SIG-M5 treated with dmso at 0.1 percent for 504 hours (cell line): Measurements from ENCODE around the gene RHCE.
"Not testable (repeated sequence)": the region's sequence is repeated elsewhere in the genome, so short reads cannot be mapped to it uniquely, and the experiment has no call there.

Source experiments
- DNase-seq: peaks from one replicate; lab custom pipeline; 2025; ENCODE audit not compliant: unreplicated experiment; lab: John Stamatoyannopoulos, UW

The RHCE gene

GRCh38 chr1:25402947-25403803, 17.4 kb downstream of the RHCE start:
- DNase-seq = not testable (repeated sequence)

- DNase-seq = not testable (repeated sequence)
Observed at GRCh38 chr1:25398079-25398478, 22.5 kb downstream of the RHCE start.

GRCh38 chr1:25397549-25397948, 23.1 kb downstream of the RHCE start:
- DNase-seq = not testable (repeated sequence)

- no peak for DNase-seq
Observed at GRCh38 chr1:25392841-25393240, 27.8 kb downstream of the RHCE start.

- DNase-seq = not testable (repeated sequence)
Observed at GRCh38 chr1:25389721-25390120, 30.9 kb downstream of the RHCE start.

GRCh38 chr1:25388691-25389090, 31.9 kb downstream of the RHCE start:
- DNase-seq = not testable (repeated sequence)

- DNase-seq = not testable (repeated sequence)
Observed at GRCh38 chr1:25387096-25387495, 33.5 kb downstream of the RHCE start.

GRCh38 chr1:25383875-25384274, 36.8 kb downstream of the RHCE start:
- DNase-seq = not testable (repeated sequence)

- DNase-seq = not testable (repeated sequence)
Observed at GRCh38 chr1:25383090-25383489, 37.5 kb downstream of the RHCE start.

- DNase-seq = not testable (repeated sequence)
Observed at GRCh38 chr1:25382543-25382942, 38.1 kb downstream of the RHCE start.

GRCh38 chr1:25378367-25378766, 42.3 kb downstream of the RHCE start:
- DNase-seq = not testable (repeated sequence)

GRCh38 chr1:25371757-25372156, 48.9 kb downstream of the RHCE start:
- not testable (repeated sequence) for DNase-seq

- DNase-seq = not testable (repeated sequence)
Observed at GRCh38 chr1:25369691-25370271, 50.8 kb downstream of the RHCE start.

GRCh38 chr1:25369241-25369640, 51.4 kb downstream of the RHCE start:
- DNase-seq = no peak

- not testable (repeated sequence) for DNase-seq
Observed at GRCh38 chr1:25362634-25363559, 57.7 kb downstream of the RHCE start.

- no peak for DNase-seq
Observed at GRCh38 chr1:25361901-25362300, 58.7 kb downstream of the RHCE start.

GRCh38 chr1:25360596-25361581, 59.7 kb downstream of the RHCE start:
- DNase-seq = no peak

GRCh38 chr1:25356848-25357247, 63.8 kb downstream of the RHCE start:
- DNase-seq = no peak

GRCh38 chr1:25356441-25356840, 64.2 kb downstream of the RHCE start:
- no peak for DNase-seq

- no peak for DNase-seq
Observed at GRCh38 chr1:25355841-25356395, 64.7 kb downstream of the RHCE start.
